GM06990 (cell line): Measurements from ENCODE around the gene FMN1.

Experiments used
- DNase-seq: peaks from one replicate; pipeline ENCODE4 v3.0.0-alpha.2; 2011; ENCODE audit not compliant: insufficient read length; ENCODE audit errors: extremely low read depth
- H3K27me3 ChIP-seq: replicated peaks from 2 replicates; pipeline ENCODE4 v1.6.0; 2011; ENCODE audit warnings: low read length; ENCODE audit not compliant: control insufficient read depth, insufficient read depth
- H3K36me3 ChIP-seq: 2 replicates; pipeline ENCODE4 v1.5.1; 2011; ENCODE audit warnings: low read length; ENCODE audit not compliant: control insufficient read depth, insufficient read depth
- H3K4me3 ChIP-seq: replicated peaks from 2 replicates; pipeline ENCODE4 v1.5.1; 2011; ENCODE audit warnings: low read depth, mild to moderate bottlenecking, control low read depth, low read length
- CTCF ChIP-seq: IDR thresholded peaks from 2 replicates; pipeline ENCODE4 v1.5.1; 2011; ENCODE audit warnings: low read length, control low read depth, mild to moderate bottlenecking, inconsistent platforms; ENCODE audit not compliant: insufficient read depth, poor library complexity, severe bottlenecking

FMN1 gene

GRCh38 chr15:33135355-33135781 lies 59.1 kb downstream of the FMN1 start:
- Histone ChIP-seq H3K27me3 (peaks cover 2% of the 10 kb centered on the region; the same call in 1 of the 2 replicates), H3K4me3 (no peak overlapping the region), H3K36me3 (no peaks in the 10 kb centered on the region)
- no peak for DNase-seq
- no peak for TF ChIP-seq CTCF

DNA sequence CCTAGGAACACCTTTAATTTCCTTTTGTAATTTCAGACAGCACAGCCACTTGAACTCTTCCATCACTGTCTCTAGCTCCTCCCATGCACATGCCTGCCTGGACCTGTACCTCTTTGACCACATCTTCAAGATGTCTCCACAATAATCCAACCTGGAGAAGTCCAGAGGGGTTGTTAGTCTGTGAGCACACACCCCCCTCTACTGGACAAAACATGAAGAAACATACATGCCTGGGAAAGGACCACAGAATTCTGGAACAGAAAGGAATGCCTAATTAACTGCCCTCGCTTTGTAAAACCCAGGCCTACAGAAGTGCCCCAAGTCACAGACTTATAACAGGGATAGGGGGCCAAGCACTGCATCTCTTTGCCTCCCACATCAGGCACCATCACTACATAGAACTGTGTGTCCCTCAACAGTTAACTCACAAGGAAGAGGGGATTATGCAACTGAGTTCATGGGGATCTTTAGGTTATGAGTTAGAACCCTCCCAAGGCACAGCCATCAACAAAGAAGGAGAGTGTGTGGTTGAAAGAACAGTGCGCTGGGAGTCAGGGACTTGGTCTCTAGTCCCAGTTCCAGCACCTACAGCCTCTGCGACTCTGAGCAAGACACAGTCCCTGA lies 61.7 kb downstream of the FMN1 start:
- Histone ChIP-seq H3K27me3 (peaks cover 2% of the 10 kb centered on the region; the same call in 1 of the 2 replicates), H3K4me3 (no peak overlapping the region), H3K36me3 (no peaks in the 10 kb centered on the region)
- peak; percentile 62 for TF ChIP-seq CTCF
- DNase-seq, result no peak

- no peak for TF ChIP-seq CTCF
- Histone ChIP-seq H3K4me3 (no peak overlapping the region), H3K36me3 (no peaks in the 10 kb centered on the region), H3K27me3 (peaks cover 2% of the 10 kb centered on the region; the same call in 1 of the 2 replicates)
- no peak for DNase-seq
These were observed 62.3 kb downstream of the FMN1 start for GRCh38 chr15:33132233-33132580.

GRCh38 chr15:33131552-33132232 lies 62.8 kb downstream of the FMN1 start:
- H3K27me3 ChIP-seq, result peaks cover 2% of the 10 kb centered on the region; the same call in 1 of the 2 replicates
- TF ChIP-seq CTCF, result no peak
- H3K36me3 ChIP-seq, result no peaks in the 10 kb centered on the region
- H3K4me3 ChIP-seq, result no peak overlapping the region
- DNase-seq, result no peak

GRCh38 chr15:33126559-33127290 lies 67.8 kb downstream of the FMN1 start:
- TF ChIP-seq CTCF, result no peak
- Histone ChIP-seq H3K4me3 (no peak overlapping the region), H3K27me3 (no peaks in the 10 kb centered on the region; the same call in 1 of the 2 replicates), H3K36me3 (no peaks in the 10 kb centered on the region)
- no peak for DNase-seq
